Aorta (tissue), 5 donors: ENCODE data around the gene CDC20B. TPM values are rescaled to one million over a fixed set of nuclear protein-coding genes. Genes with fewer than 3 reads are reported as not detected.

Experiments used
- ATAC-seq: fragments of 200-7000 bp; cut with Tn5 transposase; one replicate; pipeline ENCODE4 v1.9.1; 2022; ENCODE audit warnings: moderate library complexity; ENCODE audit not compliant: low FRiP score
- DNase-seq, 2 donors: peaks; one replicate each; pipeline ENCODE4 v3.0.0-alpha.2; 2020
- H3K27ac ChIP-seq, 2 donors: one replicate each; pipeline ENCODE4 v1.5.1; 2013; ENCODE audit warnings: low read length in 2 of 2, mild to moderate bottlenecking in 2 of 2, moderate library complexity in 2 of 2, control low read depth in 1 of 2, inconsistent platforms in 1 of 2, low read depth in 1 of 2
- H3K27me3 ChIP-seq, 2 donors: one replicate each; pipeline ENCODE4 v1.6.1; 2013; ENCODE audit warnings: control low read depth in 1 of 2, low read length in 1 of 2, mild to moderate bottlenecking in 1 of 2, moderate library complexity in 1 of 2; ENCODE audit not compliant: insufficient read depth in 2 of 2, control insufficient read depth in 1 of 2
- H3K36me3 ChIP-seq, 2 donors: one replicate each; pipeline ENCODE4 v1.6.1; 2013; ENCODE audit warnings: control low read depth in 1 of 2, low read length in 1 of 2, mild to moderate bottlenecking in 1 of 2; ENCODE audit not compliant: insufficient read depth in 2 of 2, control insufficient read depth in 1 of 2
- H3K4me1 ChIP-seq, 2 donors: one replicate each; pipeline ENCODE4 v1.6.1; 2013; ENCODE audit warnings: low read length in 2 of 2, control low read depth in 1 of 2, mild to moderate bottlenecking in 1 of 2, moderate library complexity in 1 of 2; ENCODE audit not compliant: insufficient read depth in 2 of 2, control insufficient read depth in 1 of 2
- H3K4me3 ChIP-seq, 2 donors: one replicate each; pipeline ENCODE4 v1.5.1; 2013; ENCODE audit warnings: low read length in 2 of 2, control low read depth in 1 of 2, mild to moderate bottlenecking in 1 of 2
- H3K9me3 ChIP-seq: one replicate; pipeline ENCODE4 v1.6.1; 2013; ENCODE audit warnings: mild to moderate bottlenecking, low read length; ENCODE audit not compliant: control insufficient read depth
- WGBS, 2 donors: extraction: QIAGEN DNeasy Blood & Tissue Kit; methylation state at CpG; one replicate each; pipeline ENCODE4 v1.1.7; 2013; 5-methylcytosine and 5-hydroxymethylcytosine counted together
- intact Hi-C, 2 donors: fragments of 100-400 bp; cut with DNase I; formaldehyde crosslinking; loops; one replicate each; pipeline versions ENCODE4 v1.14.2 to v1.15.0; 2022
- polyA plus RNA-seq, 2 donors: library from polyadenylated mRNA; stranded (reverse); fragments of 200-250 nt; gene quantifications; one replicate each; pipeline ENCODE4 v1.2.3, GENCODE V29; 2013
- total RNA-seq, 2 donors: library from RNA; stranded (reverse); fragmentation: NEBNext Ultra II Directional; extraction: Animal tissue kit (Norgen Biotek cat#: 25700); gene quantifications; one replicate each; pipeline ENCODE4 v1.2.1, GENCODE V29; 2021
- donor health status: healthy with polysubstance abuse.
- donor health status: Bipolar disorder and iron deficiency.
- donor health status: DM: no; HTN: no; CAD: no.
- donor health status: DM: no; HTN: no; CAD: no.
- donor health status: DM: yes; HTN: yes; CAD: no.

Gene CDC20B
- total and polyA plus RNA-seq, 4 donors: not detected

- H3K36me3 ChIP-seq: no peaks in the 10 kb centered on the region
- no peaks in the 10 kb centered on the region for H3K9me3 ChIP-seq
- no peak for DNase-seq
- ATAC-seq: no peak
- no peaks in the 10 kb centered on the region for H3K4me1 ChIP-seq
- intact Hi-C loops: no loop called here
- H3K27me3 ChIP-seq: no peaks in the 10 kb centered on the region
- 86 to 88% methylated on average over 2 of the region's 2 CpGs for WGBS, 2 donors
- no peak overlapping the region for H3K27ac ChIP-seq
- H3K4me3 ChIP-seq: no peak overlapping the region
These were observed 18.2 kb upstream of the CDC20B start for GRCh38 chr5:55191165-55191564.

GRCh38 chr5:55188656-55189540 is 15.9 kb upstream of the CDC20B start:
- H3K27me3 ChIP-seq: no peaks in the 10 kb centered on the region
- DNase-seq: no peak
- 65 to 67% methylated on average over 6 of the region's 6 CpGs for WGBS, 2 donors

GRCh38 chr5:55187370-55187769 is 14.4 kb upstream of the CDC20B start:
- Histone ChIP-seq H3K36me3 (no peaks in the 10 kb centered on the region), H3K9me3 (peaks cover 2% of the 10 kb centered on the region), H3K4me1 (no peaks in the 10 kb centered on the region), H3K27ac (no peak overlapping the region), H3K27me3 (no peaks in the 10 kb centered on the region), H3K4me3 (no peak overlapping the region)
- WGBS, 2 donors: 61 to 63% methylated on average over 4 of the region's 4 CpGs
- no peak for ATAC-seq
- DNase-seq: no peak
- intact Hi-C loops: no loop called here

More at GRCh38 chr5:55188656-55189540, 15.9 kb upstream of the CDC20B start:
- Histone ChIP-seq H3K27ac (no peak overlapping the region), H3K36me3 (no peaks in the 10 kb centered on the region), H3K4me1 (no peaks in the 10 kb centered on the region), H3K9me3 (no peaks in the 10 kb centered on the region), H3K4me3 (no peak overlapping the region)
- intact Hi-C loops: no loop called here
- ATAC-seq: no peak

- H3K9me3 ChIP-seq: peaks cover 2% of the 10 kb centered on the region
- ATAC-seq (no peak), DNase-seq (no peak)
- intact Hi-C loops: no loop called here
- H3K27me3 ChIP-seq: no peaks in the 10 kb centered on the region
- no peak overlapping the region for H3K27ac ChIP-seq
- 61 to 72% methylated on average over 1 of the region's 1 CpG for WGBS, 2 donors
- no peaks in the 10 kb centered on the region for H3K36me3 ChIP-seq
- no peaks in the 10 kb centered on the region for H3K4me1 ChIP-seq
- no peak overlapping the region for H3K4me3 ChIP-seq
These were observed 7.0 kb upstream of the CDC20B start for GRCh38 chr5:55180016-55180415.

- 28 to 33% methylated on average over 2 of the region's 2 CpGs for WGBS, 2 donors
These were observed 4.1 kb upstream of the CDC20B start for GRCh38 chr5:55177078-55177477.

GRCh38 chr5:55176176-55176818 is 3.3 kb upstream of the CDC20B start:
- intact Hi-C loops: loop anchor here (2.0 to 10.0 kb wide), 2 partner anchors 49 to 51 kb away; partner anchors contain the start of gene MCIDAS (in 2 of the 2)
- WGBS, 2 donors: 4% methylated on average over 44 of the region's 44 CpGs
- Histone ChIP-seq H3K36me3 (no peaks in the 10 kb centered on the region), H3K4me1 (no peaks in the 10 kb centered on the region), H3K9me3 (no peaks in the 10 kb centered on the region), H3K27ac (no peak overlapping the region), H3K27me3 (no peaks in the 10 kb centered on the region), H3K4me3 (no peak overlapping the region)
- ATAC-seq (no peak), DNase-seq (peak in 1 of 2 donors; percentile 77)

More at GRCh38 chr5:55177078-55177477, 4.1 kb upstream of the CDC20B start:
- H3K27me3 ChIP-seq: no peaks in the 10 kb centered on the region
- DNase-seq (no peak), ATAC-seq (no peak)
- no peaks in the 10 kb centered on the region for H3K36me3 ChIP-seq
- H3K9me3 ChIP-seq: no peaks in the 10 kb centered on the region
- no peak overlapping the region for H3K4me3 ChIP-seq
- intact Hi-C loops: loop anchor here (2.0 to 10.0 kb wide), 2 partner anchors 48 to 50 kb away; partner anchors contain the start of gene MCIDAS (in 2 of the 2)
- H3K4me1 ChIP-seq: no peaks in the 10 kb centered on the region
- no peak overlapping the region for H3K27ac ChIP-seq

GRCh38 chr5:55175781-55176175 is 2.8 kb upstream of the CDC20B start:
- Histone ChIP-seq H3K36me3 (no peaks in the 10 kb centered on the region), H3K4me1 (no peaks in the 10 kb centered on the region), H3K27me3 (no peaks in the 10 kb centered on the region), H3K4me3 (no peak overlapping the region), H3K9me3 (no peaks in the 10 kb centered on the region), H3K27ac (no peak overlapping the region)
- DNase-seq: no peak
- 21 to 28% methylated on average over 7 of the region's 7 CpGs for WGBS, 2 donors
- ATAC-seq: no peak
- intact Hi-C loops: loop anchor here (2.0 to 10.0 kb wide), 2 partner anchors 49 to 51 kb away; partner anchors contain the start of gene MCIDAS (in 2 of the 2)

GRCh38 chr5:55173687-55174230 is 782 bp upstream of the CDC20B start:
- intact Hi-C loops: loop anchor here in 1 of 2 donors (10.0 kb wide), 1 partner anchor 51 kb away; the partner anchor contains the start of gene MCIDAS
- no peak for ATAC-seq
- 25 to 28% methylated on average over 8 of the region's 8 CpGs for WGBS, 2 donors
- H3K9me3 ChIP-seq: no peaks in the 10 kb centered on the region
- H3K36me3 ChIP-seq: no peaks in the 10 kb centered on the region
- no peaks in the 10 kb centered on the region for H3K4me1 ChIP-seq
- H3K4me3 ChIP-seq: peak overlapping the region; percentile 11 to 53
- no peak overlapping the region for H3K27ac ChIP-seq
- no peaks in the 10 kb centered on the region for H3K27me3 ChIP-seq
- DNase-seq: no peak
